ENCODE data around the gene TRMT61A. TPM values are rescaled to one million over a fixed set of nuclear protein-coding genes. Genes with fewer than 3 reads are reported as not detected.

TRMT61A gene
- total and polyA plus RNA-seq, 10 of the 15 experiments (the other 5 are each of a cell fraction or from before 2014, with no cell fraction given) = 0.11 to 21.9 (median 11.4) TPM

GRCh38 chr14:103547941-103548462, 19.0 kb downstream of the TRMT61A start (continued):
- TF ChIP-seq, protein P1, sequence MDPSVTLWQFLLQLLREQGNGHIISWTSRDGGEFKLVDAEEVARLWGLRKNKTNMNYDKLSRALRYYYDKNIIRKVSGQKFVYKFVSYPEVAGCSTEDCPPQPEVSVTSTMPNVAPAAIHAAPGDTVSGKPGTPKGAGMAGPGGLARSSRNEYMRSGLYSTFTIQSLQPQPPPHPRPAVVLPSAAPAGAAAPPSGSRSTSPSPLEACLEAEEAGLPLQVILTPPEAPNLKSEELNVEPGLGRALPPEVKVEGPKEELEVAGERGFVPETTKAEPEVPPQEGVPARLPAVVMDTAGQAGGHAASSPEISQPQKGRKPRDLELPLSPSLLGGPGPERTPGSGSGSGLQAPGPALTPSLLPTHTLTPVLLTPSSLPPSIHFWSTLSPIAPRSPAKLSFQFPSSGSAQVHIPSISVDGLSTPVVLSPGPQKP (IDR thresholded peaks at IDR 0.05; ENCODE audit: low read depth, low read length) = no peak

DNA sequence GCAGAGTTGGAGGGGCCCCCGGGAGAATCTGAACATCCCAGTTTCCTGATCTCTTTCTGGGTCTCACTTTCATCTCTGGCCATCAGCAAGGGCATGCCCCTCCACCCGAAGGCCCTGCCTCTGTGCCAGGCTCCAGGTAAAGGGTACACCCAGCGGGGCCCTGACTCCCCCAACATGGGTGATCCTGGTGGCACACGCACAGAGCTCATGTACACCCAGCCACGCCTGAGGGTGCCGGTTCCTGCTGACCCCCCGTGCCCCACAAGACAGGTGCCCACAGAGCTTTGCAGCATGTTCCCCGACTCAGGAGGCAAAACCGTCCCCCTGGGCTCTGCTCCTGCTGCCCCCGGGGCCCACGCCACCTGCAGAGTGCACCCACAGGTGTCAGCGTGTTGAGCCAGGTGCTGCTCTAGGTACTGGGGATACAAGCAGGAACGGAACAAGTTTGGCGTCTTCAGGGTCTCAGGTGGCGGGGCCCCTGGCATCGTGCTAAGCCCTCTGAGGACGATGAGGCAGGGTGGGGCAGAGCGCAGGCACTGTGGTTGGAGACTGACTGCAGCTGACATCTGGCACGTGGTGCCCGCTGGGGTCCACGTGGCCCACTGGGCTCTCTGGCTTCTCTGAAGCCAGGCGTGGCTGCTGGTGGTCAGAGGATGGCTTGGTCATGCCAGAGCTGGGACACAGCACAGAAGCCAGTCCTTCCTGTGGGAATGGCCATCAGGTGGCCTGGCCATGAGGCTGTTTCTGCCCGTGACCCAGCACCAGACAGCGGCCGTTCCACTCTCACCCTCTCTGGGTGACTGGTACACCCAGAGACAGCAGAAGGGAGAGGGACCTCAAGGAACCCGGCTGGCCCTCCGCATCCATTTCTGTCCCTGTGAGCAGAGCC, 19.7 kb downstream of the TRMT61A start:
- ATAC-seq (no peak), DNase-seq (ENCODE audit: low read depth, low spot score) (no peak), FAIRE-seq (no peak)
- H3K79me2 ChIP-seq (ENCODE audit: control insufficient read depth, insufficient read depth, low read length) = no peaks in the 10 kb centered on the region
- no peak overlapping the region for H3K27ac ChIP-seq (ENCODE audit: control insufficient read depth, insufficient read depth)
- H3K4me2 ChIP-seq (ENCODE audit: control insufficient read depth, insufficient read depth) = no peak overlapping the region
- ChIA-PET SMC1A (ENCODE audit: uncharacterized antibody, unreplicated experiment) (interaction anchor here (0.6 kb wide), 1 partner anchor 16 kb away, joined by 3 read pairs; no protein-coding TSS in a partner anchor), POLR2A (no interaction called here), RAD21 (ENCODE audit: unreplicated experiment) (interaction anchor here (2.5 kb wide), 1 partner anchor 30 kb away, joined by 25 read pairs; no protein-coding TSS in a partner anchor), CTCF (interaction anchor here (0.9 to 5.7 kb wide), 3 partner anchors 9 to 30 kb away, joined by 4 to 53 read pairs (median 13); no protein-coding TSS in a partner anchor)
- 60% methylated on average over 27 of the region's 27 CpGs for WGBS (ENCODE audit: insufficient coverage, insufficient replicate concordance, low lambda C conversion rate, missing lambda C conversion rate)
- no peak overlapping the region for H3K9ac ChIP-seq (ENCODE audit: control insufficient read depth, insufficient read depth, low read length)
- H3K4me3 ChIP-seq = no peak overlapping the region
- no peaks in the 10 kb centered on the region for H3K36me3 ChIP-seq (ENCODE audit: control insufficient read depth in 2 of 2, insufficient read depth in 2 of 2, low read length in 1 of 2)
- in situ Hi-C loops (cut with MboI) (no loop called here), intact Hi-C loops (cut with micrococcal nuclease; ENCODE audit: unreplicated experiment) (no loop called here)
- no TSS peak for BruUV-seq (replicated peaks)
- H3K9me3 ChIP-seq (replicated peaks; ENCODE audit: control insufficient read depth, insufficient read depth, low read length) = no peaks in the 10 kb centered on the region
- no peak overlapping the region for H2AFZ ChIP-seq (ENCODE audit: control insufficient read depth, low read depth, low read length)
- H3K4me1 ChIP-seq (ENCODE audit: control insufficient read depth, insufficient read depth, low read length) = no peaks in the 10 kb centered on the region
- H4K20me1 ChIP-seq (ENCODE audit: control insufficient read depth, insufficient read depth) = no peaks in the 10 kb centered on the region
- no peaks in the 10 kb centered on the region for H3K27me3 ChIP-seq (replicated peaks in 1 of 2; ENCODE audit: control insufficient read depth in 2 of 2, insufficient read depth in 2 of 2, low read length in 1 of 2)
- TF ChIP-seq MLLT1 (IDR thresholded peaks at IDR 0.05) (no peak), HDAC6 (IDR thresholded peaks at IDR 0.05; ENCODE audit: unreplicated experiment) (no peak), HSF1 (IDR thresholded peaks at IDR 0.05; ENCODE audit: low read depth, low read length) (no peak), MYB (IDR thresholded peaks at IDR 0.05; ENCODE audit: borderline replicate concordance, low read depth, low read length) (no peak), BRCA1 (IDR thresholded peaks at IDR 0.05; ENCODE audit: low read depth, low read length) (no peak), MEF2A (IDR thresholded peaks at IDR 0.05; ENCODE audit: insufficient read depth, low read depth, low read length) (no peak), ZNF207 (IDR thresholded peaks at IDR 0.05; ENCODE audit: borderline replicate concordance) (no peak), ZBED1 (IDR thresholded peaks at IDR 0.05; ENCODE audit: borderline replicate concordance) (no peak), CREM (IDR thresholded peaks at IDR 0.05; ENCODE audit: low read depth) (no peak), MAX (IDR thresholded peaks at IDR 0.05; ENCODE audit: low read depth, low read length) (no peak), GATAD2B (conservative IDR thresholded peaks at IDR 0.05; ENCODE audit: low read depth) (no peak), BACH1 (IDR thresholded peaks at IDR 0.05; ENCODE audit: borderline replicate concordance) (no peak), SPI1 (IDR thresholded peaks at IDR 0.05; ENCODE audit: borderline replicate concordance, insufficient read depth, low read depth, low read length) (no peak), ZNF274 (IDR thresholded peaks at IDR 0.05; ENCODE audit: insufficient read depth, insufficient read length) (no peak)
